GM12891 (cell line): ENCODE results near the gene KCNIP4.

Experiments used
- DNase-seq: peaks from one replicate; pipeline ENCODE4 v3.0.0; 2011; ENCODE audit warnings: low spot score; ENCODE audit not compliant: insufficient read length
- FAIRE-seq: peaks from 2 replicates; lab custom pipeline; 2011; peaks lifted over from hg19 to GRCh38; lab: Jason Lieb, UNC
- PAX5 ChIP-seq: IDR thresholded peaks from 2 replicates; pipeline ENCODE4 v1.6.1; 2011; ENCODE audit warnings: low read length, moderate library complexity, mild to moderate bottlenecking; ENCODE audit not compliant: insufficient read depth, severe bottlenecking
- POLR2A ChIP-seq: IDR thresholded peaks from 2 replicates; pipeline ENCODE4 v1.6.1; 2011; ENCODE audit warnings: low read depth, low read length, control low read depth
- POLR2AphosphoS5 ChIP-seq: IDR thresholded peaks from 2 replicates; pipeline ENCODE4 v1.6.1; 2011; ENCODE audit warnings: low read depth, low read length, control low read depth
- POU2F2 ChIP-seq: IDR thresholded peaks from 2 replicates; pipeline ENCODE4 v1.6.1; 2011; ENCODE audit warnings: low read depth, mild to moderate bottlenecking, control low read depth, low read length, moderate library complexity
- SPI1 ChIP-seq: IDR thresholded peaks from 2 replicates; pipeline ENCODE4 v1.6.1; 2011; ENCODE audit warnings: low read depth, low read length, control low read depth
- TAF1 ChIP-seq: IDR thresholded peaks from 2 replicates; pipeline ENCODE4 v1.6.1; 2011; ENCODE audit warnings: low read depth, low read length, control low read depth

The KCNIP4 gene

GRCh38 chr4:20723463-20723862 lies 1225.1 kb downstream of the KCNIP4 start:
- DNase-seq (no peak), FAIRE-seq (no peak)
- TF ChIP-seq POLR2AphosphoS5 (no peak), POU2F2 (no peak), PAX5 (no peak), TAF1 (no peak), POLR2A (no peak), SPI1 (no peak)

GRCh38 chr4:20723019-20723418 lies 1225.6 kb downstream of the KCNIP4 start:
- DNase-seq, result no peak
- no peak for FAIRE-seq
- TF ChIP-seq SPI1 (no peak), POLR2A (no peak), POLR2AphosphoS5 (no peak), TAF1 (no peak), PAX5 (no peak), POU2F2 (no peak)

DNA sequence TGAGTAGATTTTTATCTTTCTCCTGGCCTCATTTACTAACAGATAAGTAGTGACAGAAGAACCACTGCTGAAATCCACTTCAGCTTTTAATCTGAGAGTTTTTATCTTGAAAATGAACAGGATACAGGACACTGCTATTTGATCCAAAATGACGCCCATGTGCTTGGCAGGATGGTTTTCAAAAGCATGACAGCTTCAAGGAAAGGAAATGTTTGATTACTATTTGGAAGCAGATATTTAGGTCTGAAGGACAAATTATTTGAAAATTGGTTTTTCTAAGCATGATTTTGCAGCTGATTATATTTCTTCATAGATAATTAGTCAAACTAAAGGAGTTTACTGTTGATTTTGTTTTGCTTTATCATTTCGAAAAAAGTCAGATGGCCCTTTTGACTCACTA lies 1237.2 kb downstream of the KCNIP4 start:
- TF ChIP-seq POLR2A (no peak), TAF1 (no peak), POU2F2 (no peak), PAX5 (no peak), SPI1 (no peak), POLR2AphosphoS5 (no peak)
- DNase-seq, result no peak
- no peak for FAIRE-seq

- DNase-seq, result peak; percentile 64
- FAIRE-seq, result peak; percentile 93
- peak; percentile 54; the same call in 1 of the 2 replicates for TF ChIP-seq POLR2A
- no peak for TF ChIP-seq PAX5
- TF ChIP-seq POU2F2, result 0 out of 2 replicates have a peak, but pooled peaks have one; percentile 13
- peak; percentile 60; the same call in 1 of the 2 replicates for TF ChIP-seq TAF1
- peak; percentile 28; the same call in 1 of the 2 replicates for TF ChIP-seq SPI1
- TF ChIP-seq POLR2AphosphoS5, result 0 out of 2 replicates have a peak, but pooled peaks have one; percentile 31
These were observed 1248.4 kb downstream of the KCNIP4 start, which contains the start of gene PACRGL for GRCh38 chr4:20700007-20700761. Gene PACRGL (plus strand): TSS chr4:20700458. CDS start chr4:20704482, 4,024 bp downstream.

GRCh38 chr4:20698820-20699219 lies 1249.8 kb downstream of the KCNIP4 start:
- FAIRE-seq (no peak), DNase-seq (no peak)
- no peak for TF ChIP-seq SPI1
- TF ChIP-seq POLR2AphosphoS5, result no peak
- TF ChIP-seq TAF1, result no peak
- no peak for TF ChIP-seq POU2F2
- TF ChIP-seq POLR2A, result no peak

DNA sequence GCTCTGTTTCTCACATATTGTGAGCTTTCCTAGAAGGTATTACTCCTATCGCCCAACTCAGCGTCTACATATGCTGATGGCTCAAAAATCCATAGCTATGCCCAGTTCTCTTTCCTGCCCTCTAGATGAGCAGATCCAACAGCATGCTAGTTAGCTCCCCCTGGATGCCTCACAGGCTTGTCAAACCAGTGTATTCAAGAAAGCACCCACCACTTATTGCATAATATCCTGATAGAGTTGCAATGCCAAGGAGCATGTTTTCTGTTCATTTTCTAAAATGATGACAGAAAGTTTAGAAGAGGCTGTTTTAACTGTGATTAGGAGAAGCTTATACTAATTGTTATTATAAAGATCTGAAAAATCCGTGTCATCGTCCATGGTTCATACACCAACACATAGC lies 1250.2 kb downstream of the KCNIP4 start:
- FAIRE-seq (no peak), DNase-seq (no peak)
- TF ChIP-seq SPI1, result no peak
- TF ChIP-seq POU2F2, result no peak

DNA sequence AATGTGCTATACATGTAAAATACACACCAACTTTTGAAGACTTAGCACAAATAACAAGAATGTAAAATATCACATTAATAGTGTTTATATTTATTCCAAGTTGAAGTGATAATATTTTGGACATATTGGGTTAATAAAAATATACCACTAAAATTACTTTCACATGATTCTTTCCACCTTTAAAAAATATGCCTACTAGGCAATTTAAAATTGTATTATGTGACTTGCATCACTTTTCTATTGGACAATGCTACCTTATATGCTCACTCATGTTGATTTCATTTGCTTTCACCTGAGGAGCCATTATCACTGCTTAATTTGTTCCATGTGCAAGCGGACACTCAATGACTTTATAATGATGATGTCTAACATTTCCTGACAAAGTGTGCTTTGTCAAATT lies 1251.8 kb downstream of the KCNIP4 start:
- TF ChIP-seq PAX5 (no peak), POLR2AphosphoS5 (no peak), POU2F2 (no peak), POLR2A (no peak), SPI1 (no peak), TAF1 (no peak)
- DNase-seq, result no peak
- FAIRE-seq, result no peak

GRCh38 chr4:20687864-20688263 lies 1260.7 kb downstream of the KCNIP4 start:
- DNase-seq, result no peak
- FAIRE-seq, result no peak
- TF ChIP-seq POLR2A (no peak), PAX5 (no peak), POU2F2 (no peak), POLR2AphosphoS5 (no peak), SPI1 (no peak), TAF1 (no peak)

DNA sequence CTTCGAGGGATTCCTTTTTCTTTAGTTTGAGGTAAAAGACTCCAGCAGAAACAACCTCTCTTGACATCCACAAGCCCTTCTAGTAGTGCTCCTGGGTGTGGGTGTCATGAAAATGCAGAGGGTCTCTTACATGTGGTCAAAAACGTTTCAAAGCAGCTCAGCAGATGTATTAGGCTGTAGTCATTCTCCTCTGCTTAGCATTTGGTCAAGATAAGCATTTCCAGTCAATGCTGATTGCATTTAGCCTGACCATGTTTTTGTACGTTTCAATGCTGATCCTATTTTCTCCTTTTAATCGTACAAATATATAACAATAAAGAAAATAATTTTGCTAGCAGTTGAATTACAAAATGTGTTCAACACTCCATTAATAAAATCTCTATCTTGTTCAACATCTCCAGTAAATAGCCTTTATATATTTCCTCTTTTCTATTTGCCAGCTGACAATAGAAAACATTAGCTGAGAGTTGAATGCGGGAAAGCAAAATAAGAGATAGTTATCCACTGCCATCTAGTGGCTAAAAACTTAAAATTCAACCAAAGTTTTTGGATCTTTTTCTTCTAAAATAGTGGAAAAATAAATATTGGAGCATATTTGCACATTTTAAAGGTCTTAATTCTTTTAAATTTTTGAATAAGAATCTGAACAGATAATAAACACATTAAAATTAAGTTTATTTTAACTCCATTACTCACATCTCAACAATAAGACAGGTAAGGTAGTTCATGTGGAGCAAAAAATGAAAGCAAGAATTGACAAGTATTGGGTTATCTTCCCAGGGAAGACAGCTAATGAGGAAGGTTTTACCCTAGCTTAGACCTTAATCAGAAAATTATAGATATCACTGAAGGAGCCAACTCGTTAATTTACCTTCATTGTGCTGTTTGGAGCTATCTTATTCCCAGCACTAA lies 1263.5 kb downstream of the KCNIP4 start:
- FAIRE-seq (no peak), DNase-seq (no peak)

More for the DNA sequence above, 1263.5 kb downstream of the KCNIP4 start:
- TF ChIP-seq TAF1 (no peak), POU2F2 (no peak), PAX5 (no peak), POLR2AphosphoS5 (no peak), SPI1 (no peak), POLR2A (no peak)
